GM23338 (cell line): ENCODE measurements around the gene ALKBH8. TPM values are rescaled to one million over a fixed set of nuclear protein-coding genes. Genes with fewer than 3 reads are reported as not detected.
A peak's percentile ranks its signal among the peaks of the same experiment; 100 is the strongest.

Experiments used
- ATAC-seq: fragments of 200-7000 bp; cut with Tn5 transposase; 3 replicates; pipeline ENCODE4 v1.9.1; 2020
- DNase-seq: peaks from one replicate; pipeline ENCODE4 v3.0.0-alpha.2; 2015; ENCODE audit warnings: low spot score
- H2AFZ ChIP-seq: fragments of 200-600 bp; sonication (generic); 2 replicates; pipeline ENCODE4 v1.8.0; 2016; ENCODE audit warnings: antibody characterized with exemption, mild to moderate bottlenecking, moderate library complexity
- H3F3A ChIP-seq: fragments of 200-600 bp; sonication (generic); replicated peaks from 2 replicates; pipeline ENCODE4 v1.8.0; 2017; ENCODE audit warnings: antibody characterized with exemption, mixed run types, low read depth
- H3K27ac ChIP-seq: fragments of 200-600 bp; sonication (generic); 2 replicates; pipeline ENCODE4 v1.6.1; 2016; ENCODE audit warnings: low read depth
- H3K27me3 ChIP-seq: fragments of 200-600 bp; sonication (generic); 2 replicates; pipeline ENCODE4 v1.8.0; 2016; ENCODE audit warnings: mild to moderate bottlenecking, mixed run types, moderate library complexity; ENCODE audit not compliant: insufficient read depth
- H3K36me3 ChIP-seq: fragments of 200-600 bp; sonication (generic); 2 replicates; pipeline ENCODE4 v1.8.0; 2016; ENCODE audit warnings: mild to moderate bottlenecking; ENCODE audit not compliant: insufficient read depth
- H3K4me1 ChIP-seq: fragments of 200-600 bp; sonication (generic); 2 replicates; pipeline ENCODE4 v1.8.0; 2016; ENCODE audit warnings: mild to moderate bottlenecking, moderate library complexity; ENCODE audit not compliant: insufficient read depth
- H3K4me2 ChIP-seq: fragments of 200-600 bp; sonication (generic); 2 replicates; pipeline ENCODE4 v1.7.1; 2017; ENCODE audit warnings: mixed run types
- H3K4me3 ChIP-seq: fragments of 200-600 bp; sonication (generic); 2 replicates; pipeline ENCODE4 v1.6.1; 2016; ENCODE audit warnings: mixed run types
- H3K79me2 ChIP-seq: fragments of 200-600 bp; sonication (generic); replicated peaks from 2 replicates; pipeline ENCODE4 v1.8.0; 2017; ENCODE audit warnings: mild to moderate bottlenecking; ENCODE audit not compliant: insufficient read depth
- H3K9me2 ChIP-seq: fragments of 200-600 bp; sonication (generic); 2 replicates; pipeline ENCODE4 v1.8.0; 2017; ENCODE audit not compliant: insufficient read depth
- H4K20me1 ChIP-seq: fragments of 200-600 bp; sonication (generic); replicated peaks from 2 replicates; pipeline ENCODE4 v1.8.0; 2017; ENCODE audit warnings: mild to moderate bottlenecking; ENCODE audit not compliant: insufficient read depth
- H3K27ac Mint-ChIP-seq: 2 replicates; pipeline ENCODE4 v1.8.0; 2020; ENCODE audit warnings: inconsistent platforms, mild to moderate bottlenecking, moderate library complexity, mixed read lengths
- H3K27me3 Mint-ChIP-seq: 3 replicates; pipeline ENCODE4 v1.8.0; 2022; ENCODE audit warnings: low read depth, mild to moderate bottlenecking, moderate library complexity, mixed read lengths, inconsistent platforms; ENCODE audit not compliant: insufficient read depth, poor library complexity
- H3K36me3 Mint-ChIP-seq: 3 replicates; pipeline ENCODE4 v1.8.0; 2021; ENCODE audit warnings: low read depth, mild to moderate bottlenecking, inconsistent platforms, moderate library complexity, mixed read lengths
- H3K4me1 Mint-ChIP-seq: 3 replicates; pipeline ENCODE4 v1.8.0; 2020; ENCODE audit warnings: mild to moderate bottlenecking, inconsistent platforms, mixed read lengths
- H3K4me3 Mint-ChIP-seq: 3 replicates; pipeline ENCODE4 v1.8.0; 2021; ENCODE audit warnings: moderate library complexity, mild to moderate bottlenecking, inconsistent platforms, mixed read lengths
- H3K9me3 Mint-ChIP-seq: 3 replicates; pipeline ENCODE4 v1.8.0; 2020; ENCODE audit warnings: moderate library complexity, mild to moderate bottlenecking, inconsistent platforms, mixed read lengths
- CREB1 ChIP-seq: fragments of 250-450 bp; sonication (Bioruptor Pico); IDR thresholded peaks from 2 replicates; pipeline ENCODE4 v1.5.0; 2020; ENCODE audit warnings: low read depth, mild to moderate bottlenecking, moderate library complexity
- CTCF ChIP-seq, 2 experiments: fragments of 200-600 bp in 1 of 2; sonication (generic) in 1 of 2; conservative IDR thresholded peaks; 2 replicates each; pipeline versions ENCODE4 v1.5.1 to v1.6.1; 2016 to 2017; ENCODE audit warnings: antibody characterized with exemption in 2 of 2, low read depth in 2 of 2, mild to moderate bottlenecking in 2 of 2, moderate library complexity in 1 of 2
- ETS1 ChIP-seq: IDR thresholded peaks from 2 replicates; pipeline ENCODE4 v1.6.1; 2016; ENCODE audit warnings: antibody characterized with exemption
- EZH2phosphoT487 ChIP-seq: fragments of 200-600 bp; sonication (generic); IDR thresholded peaks from one replicate; pipeline ENCODE4 v1.8.1; 2018; ENCODE audit warnings: antibody characterized with exemption; ENCODE audit not compliant: unreplicated experiment
- JUNB ChIP-seq: IDR thresholded peaks from one replicate; pipeline ENCODE4 v1.6.1; 2016; ENCODE audit warnings: antibody characterized with exemption; ENCODE audit not compliant: unreplicated experiment
- NANOG ChIP-seq: IDR thresholded peaks from 2 replicates; pipeline ENCODE4 v1.6.1; 2016; ENCODE audit warnings: antibody characterized with exemption, borderline replicate concordance
- POLR2AphosphoS5 ChIP-seq: IDR thresholded peaks from 2 replicates; pipeline ENCODE4 v1.6.1; 2016; ENCODE audit warnings: antibody characterized with exemption, low read depth
- STAT1 ChIP-seq: IDR thresholded peaks from one replicate; pipeline ENCODE4 v1.6.1; 2016; ENCODE audit warnings: antibody characterized with exemption; ENCODE audit not compliant: unreplicated experiment
- ZNF114 ChIP-seq: fragments of 250-450 bp; sonication (Bioruptor Pico); IDR thresholded peaks from 2 replicates; pipeline ENCODE4 v1.5.0; 2020; ENCODE audit warnings: mild to moderate bottlenecking, moderate library complexity
- ZNF331 ChIP-seq: fragments of 250-450 bp; sonication (Bioruptor Pico); IDR thresholded peaks from 2 replicates; pipeline ENCODE4 v1.5.0; 2020; ENCODE audit warnings: low read depth, mild to moderate bottlenecking, moderate library complexity
- ZNF462 ChIP-seq: fragments of 250-450 bp; sonication (Bioruptor Pico); IDR thresholded peaks from 2 replicates; pipeline ENCODE4 v1.5.0; 2020; ENCODE audit warnings: mild to moderate bottlenecking, moderate library complexity
- polyA plus RNA-seq: library from polyadenylated mRNA; unstranded; fragments of >200 nt; fragmentation: Nextera tagmentation; extraction: Ambion mirVana; gene quantifications from 2 replicates; pipeline ENCODE4 v1.2.1, GENCODE V29; 2016
- total RNA-seq: library from RNA; depleted of rRNA; stranded (reverse); fragments of >200 nt; shearing (Covaris generic); gene quantifications from 2 replicates; pipeline ENCODE4 v1.2.3, GENCODE V29; 2014

The ALKBH8 gene
- total and polyA plus RNA-seq, 2 experiments from 2014 or later, result 8.9 to 14.2 TPM

GRCh38 chr11:107570015-107570414 lies 4.5 kb upstream of the ALKBH8 start:
- Mint-ChIP-seq H3K27me3 (peaks cover 4% of the 10 kb centered on the region), H3K36me3 (no peaks in the 10 kb centered on the region), H3K4me1 (peaks cover 17% of the 10 kb centered on the region), H3K9me3 (no peaks in the 10 kb centered on the region; the same call in 2 of the 3 replicates), H3K4me3 (no peak overlapping the region), H3K27ac (no peak overlapping the region)
- peaks cover 1% of the 10 kb centered on the region for H3K79me2 ChIP-seq
- H3K4me1 ChIP-seq, result peaks cover 13% of the 10 kb centered on the region
- no peak for TF ChIP-seq POLR2AphosphoS5
- TF ChIP-seq ETS1, result no peak
- no peak for TF ChIP-seq CTCF (conservative IDR thresholded peaks at IDR 0.05; ENCODE audit: low read depth in 2 of 2)
- no peak for TF ChIP-seq ZNF114 (CRISPR knock-in tag)
- TF ChIP-seq EZH2phosphoT487, result no peak
- no peak for TF ChIP-seq JUNB
- no peak for TF ChIP-seq ZNF331 (CRISPR knock-in tag)
- TF ChIP-seq CREB1 (CRISPR knock-in tag), result no peak
- TF ChIP-seq NANOG, result no peak
- H3K4me3 ChIP-seq, result no peak overlapping the region
- H3F3A ChIP-seq, result no peaks in the 10 kb centered on the region
- ATAC-seq (peak; percentile 12), DNase-seq (no peak)
- H3K9me2 ChIP-seq, result no peaks in the 10 kb centered on the region
- no peaks in the 10 kb centered on the region for H3K27me3 ChIP-seq
- no peaks in the 10 kb centered on the region for H3K36me3 ChIP-seq
- peak overlapping the region; percentile 93 for H2AFZ ChIP-seq
- 0 out of 2 replicates have a peak overlapping the region, but pooled peaks have one; percentile 14 for H3K4me2 ChIP-seq
- H3K27ac ChIP-seq, result no peak overlapping the region
- H4K20me1 ChIP-seq, result no peaks in the 10 kb centered on the region

GRCh38 chr11:107567739-107568335 lies 2.3 kb upstream of the ALKBH8 start:
- Histone ChIP-seq H3F3A (no peaks in the 10 kb centered on the region), H3K79me2 (peaks cover 23% of the 10 kb centered on the region), H3K9me2 (no peaks in the 10 kb centered on the region), H3K4me1 (peaks cover 21% of the 10 kb centered on the region), H3K27me3 (no peaks in the 10 kb centered on the region), H4K20me1 (no peaks in the 10 kb centered on the region), H3K27ac (no peak overlapping the region), H3K4me3 (no peak overlapping the region), H2AFZ (no peak overlapping the region), H3K4me2 (no peak overlapping the region), H3K36me3 (no peaks in the 10 kb centered on the region)
- no peak for ATAC-seq
- DNase-seq, result no peak
- Mint-ChIP-seq H3K27ac (no peak overlapping the region), H3K27me3 (peaks cover 4% of the 10 kb centered on the region), H3K36me3 (no peaks in the 10 kb centered on the region), H3K4me3 (no peak overlapping the region), H3K4me1 (peaks cover 21% of the 10 kb centered on the region), H3K9me3 (no peaks in the 10 kb centered on the region; the same call in 2 of the 3 replicates)
- no peak for TF ChIP-seq CREB1 (CRISPR knock-in tag)
- no peak for TF ChIP-seq JUNB
- no peak for TF ChIP-seq ZNF331 (CRISPR knock-in tag)
- no peak for TF ChIP-seq ZNF462
- no peak for TF ChIP-seq NANOG
- no peak for TF ChIP-seq STAT1
